GM12872 (cell line): ENCODE data around the gene MAGI1.

Experiments used
- TF ChIP-seq, protein P1 (sequence below): IDR thresholded peaks from 3 replicates; pipeline ENCODE4 v1.5.1; 2011; ENCODE audit warnings: low read depth, mild to moderate bottlenecking, low read length, moderate library complexity; ENCODE audit not compliant: insufficient read depth

MAGI1 gene

DNA sequence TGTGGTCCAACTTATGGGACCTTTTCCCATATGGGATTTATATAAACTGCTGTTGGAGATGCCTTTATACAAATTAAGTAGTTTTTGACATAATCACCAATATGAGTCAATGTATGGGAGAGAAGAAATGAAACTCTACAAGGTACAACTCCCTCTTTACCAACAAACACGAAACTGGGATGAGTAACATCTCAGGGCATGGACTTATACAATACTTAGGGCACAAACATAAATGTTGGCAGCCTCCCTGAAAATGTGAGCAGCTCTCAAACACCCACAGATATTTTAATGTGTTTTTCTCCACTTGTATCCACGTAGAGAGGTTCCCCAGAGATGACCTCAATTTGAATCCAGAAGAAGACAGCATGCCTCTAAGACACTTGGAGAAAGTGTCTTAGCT is 161.6 kb downstream of the MAGI1 start:
- TF ChIP-seq, protein P1, sequence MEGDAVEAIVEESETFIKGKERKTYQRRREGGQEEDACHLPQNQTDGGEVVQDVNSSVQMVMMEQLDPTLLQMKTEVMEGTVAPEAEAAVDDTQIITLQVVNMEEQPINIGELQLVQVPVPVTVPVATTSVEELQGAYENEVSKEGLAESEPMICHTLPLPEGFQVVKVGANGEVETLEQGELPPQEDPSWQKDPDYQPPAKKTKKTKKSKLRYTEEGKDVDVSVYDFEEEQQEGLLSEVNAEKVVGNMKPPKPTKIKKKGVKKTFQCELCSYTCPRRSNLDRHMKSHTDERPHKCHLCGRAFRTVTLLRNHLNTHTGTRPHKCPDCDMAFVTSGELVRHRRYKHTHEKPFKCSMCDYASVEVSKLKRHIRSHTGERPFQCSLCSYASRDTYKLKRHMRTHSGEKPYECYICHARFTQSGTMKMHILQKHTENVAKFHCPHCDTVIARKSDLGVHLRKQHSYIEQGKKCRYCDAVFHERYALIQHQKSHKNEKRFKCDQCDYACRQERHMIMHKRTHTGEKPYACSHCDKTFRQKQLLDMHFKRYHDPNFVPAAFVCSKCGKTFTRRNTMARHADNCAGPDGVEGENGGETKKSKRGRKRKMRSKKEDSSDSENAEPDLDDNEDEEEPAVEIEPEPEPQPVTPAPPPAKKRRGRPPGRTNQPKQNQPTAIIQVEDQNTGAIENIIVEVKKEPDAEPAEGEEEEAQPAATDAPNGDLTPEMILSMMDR, result no peak

DNA sequence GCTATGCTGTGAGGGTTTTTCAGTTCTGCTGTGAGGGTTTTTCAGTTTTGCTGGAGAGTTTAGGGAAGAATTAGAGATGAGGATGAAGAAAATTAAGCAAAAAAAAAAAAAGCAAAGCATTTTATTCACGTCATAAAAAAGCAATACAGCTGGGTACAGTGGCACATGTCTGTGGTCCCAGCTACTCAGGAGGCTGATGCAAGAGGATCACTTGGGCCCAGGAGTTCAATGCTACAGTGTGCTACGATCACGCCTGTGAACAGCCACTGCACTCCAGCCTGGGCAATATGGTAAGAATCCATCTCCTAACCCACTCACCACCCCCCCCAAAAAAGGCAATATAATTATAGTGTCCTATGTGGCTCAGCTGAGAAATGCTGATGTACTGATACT is 162.7 kb downstream of the MAGI1 start:
- TF ChIP-seq, protein P1, result no peak

DNA sequence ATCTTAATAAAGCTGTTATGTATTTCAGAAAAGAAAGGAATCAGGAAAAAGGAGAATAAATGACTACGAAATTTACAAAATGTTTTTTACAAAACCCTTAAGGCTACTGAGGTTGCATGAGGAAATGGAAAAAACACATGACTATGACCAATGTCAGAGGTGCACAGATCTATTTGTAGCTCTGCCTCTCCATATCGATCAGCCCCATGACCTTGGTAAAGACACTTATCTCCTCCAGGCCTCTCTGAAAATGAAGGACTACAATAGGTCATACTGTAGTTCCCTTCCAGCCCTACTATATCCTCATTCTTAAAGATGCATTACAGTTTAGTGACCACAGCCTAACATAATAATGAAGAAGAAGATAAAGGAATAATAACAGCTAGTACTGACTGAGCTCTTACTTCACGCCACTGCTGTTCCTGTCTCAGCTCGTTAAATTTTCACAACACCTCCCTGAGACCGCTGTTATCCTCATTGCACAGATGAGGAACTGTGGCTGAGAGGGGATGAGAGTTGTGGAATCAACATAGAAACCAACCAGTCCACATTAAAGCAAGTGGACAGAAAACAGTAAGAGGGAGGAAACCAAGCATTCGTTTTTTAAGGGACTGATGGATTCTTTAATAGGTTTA is 163.2 kb downstream of the MAGI1 start:
- TF ChIP-seq, protein P1, result no peak

DNA sequence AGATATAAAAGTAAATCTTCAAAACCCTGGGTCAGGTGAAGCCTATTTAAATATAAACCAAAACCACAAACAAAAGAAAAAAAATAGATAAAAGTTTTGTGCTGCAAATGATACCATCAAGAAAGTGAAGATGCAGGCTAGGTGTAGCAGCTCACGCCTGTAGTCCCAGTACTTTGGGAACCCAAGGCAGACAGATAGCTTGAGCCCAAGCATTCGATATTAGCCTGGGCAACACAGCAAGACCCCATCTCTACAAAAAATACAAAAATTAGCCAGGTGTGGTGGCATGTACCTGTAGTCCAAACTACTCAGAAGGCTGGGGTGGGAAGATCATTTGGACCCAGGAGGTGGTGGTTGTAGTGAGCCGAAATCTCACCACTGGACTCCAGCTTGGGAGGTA is 164.8 kb downstream of the MAGI1 start:
- TF ChIP-seq, protein P1, result no peak

DNA sequence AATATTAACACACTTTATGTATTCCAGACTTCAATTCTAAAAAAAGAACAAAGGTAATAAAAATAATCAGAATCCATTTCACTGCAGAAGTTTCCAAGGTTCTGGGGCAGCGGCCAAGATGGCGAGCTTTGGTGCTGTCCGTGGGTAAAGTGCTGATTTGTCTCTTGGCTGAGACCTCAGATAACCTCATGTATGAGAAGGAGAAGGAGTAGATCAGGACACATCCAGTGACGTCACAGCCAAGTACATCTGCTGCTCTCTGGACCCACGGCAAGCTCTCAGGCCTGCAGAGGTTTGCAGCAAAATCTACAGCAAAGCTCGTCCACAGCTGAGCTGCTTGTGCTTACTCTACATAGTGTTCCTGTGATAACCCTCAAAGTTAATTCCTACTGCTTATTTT is 165.7 kb downstream of the MAGI1 start:
- TF ChIP-seq, protein P1, result no peak

DNA sequence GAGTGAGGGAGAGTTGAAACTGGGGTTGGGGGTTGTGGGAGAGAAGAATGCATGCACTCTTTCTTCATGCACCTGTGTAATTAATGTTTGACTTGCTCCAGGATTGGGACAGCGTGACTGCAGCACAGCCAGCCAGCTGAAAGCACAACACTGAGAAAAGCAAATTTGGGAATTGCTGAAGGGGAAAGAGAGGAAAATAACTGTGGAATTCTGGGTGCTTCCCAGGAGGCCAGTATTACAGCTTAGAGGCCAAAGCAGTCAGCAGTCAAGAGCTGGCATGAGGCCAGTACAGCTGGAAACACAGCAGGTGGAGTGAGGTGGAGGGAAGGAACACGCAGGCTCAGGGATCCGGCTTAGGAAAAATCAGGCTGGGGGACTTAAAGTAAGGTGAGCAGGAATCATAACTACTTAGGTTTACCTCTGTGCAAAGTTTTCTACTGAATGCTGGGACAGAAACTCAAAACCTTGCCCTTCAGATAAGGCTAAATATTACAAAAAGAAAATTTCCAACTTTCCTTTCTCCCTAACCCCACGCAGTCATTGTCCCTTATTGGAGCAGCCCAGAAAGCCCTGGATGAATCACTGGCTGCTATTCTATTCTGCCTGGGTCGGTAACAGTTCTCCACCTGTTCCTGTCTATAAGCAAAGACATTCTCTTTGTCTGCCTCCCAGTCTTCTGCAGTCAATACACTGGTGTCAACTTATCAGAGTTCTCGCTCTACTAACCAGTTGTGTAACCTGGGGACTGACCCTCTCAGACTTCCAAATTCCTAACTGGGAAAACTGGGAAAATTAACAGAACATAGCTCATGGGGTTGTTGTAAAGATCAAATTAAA is 167.2 kb downstream of the MAGI1 start:
- TF ChIP-seq, protein P1, result no peak

DNA sequence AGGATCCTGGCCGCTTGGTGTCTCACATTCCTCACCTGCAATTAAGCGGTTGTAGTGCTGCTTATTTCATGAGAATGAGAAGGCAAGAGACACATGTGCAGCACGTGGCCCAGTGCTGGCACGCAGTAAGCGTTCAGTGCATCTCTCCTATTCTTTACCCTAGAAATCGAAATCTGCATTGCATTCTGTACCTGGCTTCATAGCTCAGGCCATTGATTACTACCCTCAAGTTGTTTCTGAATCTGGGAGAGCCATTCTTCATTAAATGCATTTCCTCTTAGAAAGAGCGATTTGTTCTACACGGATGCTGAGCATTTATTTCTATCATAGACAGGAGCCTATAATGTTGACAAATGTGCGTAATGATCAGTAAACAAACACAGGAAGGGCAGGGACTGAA is 168.9 kb downstream of the MAGI1 start:
- TF ChIP-seq, protein P1, result no peak
